ENCODE data around the gene PROSER3.
"Not testable (repeated sequence)": the region's sequence is repeated elsewhere in the genome, so short reads cannot be mapped to it uniquely, and the experiment has no call there.

Gene PROSER3

DNA sequence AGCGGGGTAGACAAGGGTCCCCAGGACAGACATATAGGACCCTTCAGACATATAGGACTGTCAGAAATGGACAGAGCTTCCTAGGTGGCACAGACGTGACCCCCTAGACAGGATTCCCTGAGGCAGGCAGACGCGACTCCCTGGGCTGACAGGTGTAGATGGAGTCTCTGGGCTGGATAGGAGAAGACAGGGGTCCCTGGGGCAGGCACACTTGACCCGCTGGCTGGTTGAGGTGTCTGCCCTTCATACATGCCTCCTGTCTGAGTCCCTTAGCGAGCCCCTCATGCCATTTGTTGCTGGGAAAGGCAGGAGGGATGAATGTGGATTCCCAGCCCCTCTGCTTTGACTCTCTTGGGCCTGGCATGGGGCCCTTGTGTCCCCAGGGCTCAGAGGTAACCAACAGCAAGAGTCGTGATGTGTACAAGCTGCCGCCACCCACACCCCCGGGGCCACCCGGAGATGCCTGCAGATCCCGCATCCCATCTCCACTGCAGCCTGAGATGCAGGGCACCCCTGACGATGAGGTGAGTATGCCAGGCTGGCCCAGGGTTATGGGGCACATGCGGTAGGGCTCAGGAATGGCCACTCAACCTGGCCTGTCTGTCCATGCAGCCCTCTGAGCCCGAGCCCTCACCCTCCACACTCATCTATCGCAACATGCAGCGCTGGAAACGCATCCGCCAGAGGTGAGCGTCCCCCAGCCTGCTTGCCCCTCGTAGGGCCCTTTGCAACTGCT is 4.2 kb upstream of the PROSER3 start:
- DNase-seq (ENCODE audit: low read depth in 3 of 3), result no peak

DNA sequence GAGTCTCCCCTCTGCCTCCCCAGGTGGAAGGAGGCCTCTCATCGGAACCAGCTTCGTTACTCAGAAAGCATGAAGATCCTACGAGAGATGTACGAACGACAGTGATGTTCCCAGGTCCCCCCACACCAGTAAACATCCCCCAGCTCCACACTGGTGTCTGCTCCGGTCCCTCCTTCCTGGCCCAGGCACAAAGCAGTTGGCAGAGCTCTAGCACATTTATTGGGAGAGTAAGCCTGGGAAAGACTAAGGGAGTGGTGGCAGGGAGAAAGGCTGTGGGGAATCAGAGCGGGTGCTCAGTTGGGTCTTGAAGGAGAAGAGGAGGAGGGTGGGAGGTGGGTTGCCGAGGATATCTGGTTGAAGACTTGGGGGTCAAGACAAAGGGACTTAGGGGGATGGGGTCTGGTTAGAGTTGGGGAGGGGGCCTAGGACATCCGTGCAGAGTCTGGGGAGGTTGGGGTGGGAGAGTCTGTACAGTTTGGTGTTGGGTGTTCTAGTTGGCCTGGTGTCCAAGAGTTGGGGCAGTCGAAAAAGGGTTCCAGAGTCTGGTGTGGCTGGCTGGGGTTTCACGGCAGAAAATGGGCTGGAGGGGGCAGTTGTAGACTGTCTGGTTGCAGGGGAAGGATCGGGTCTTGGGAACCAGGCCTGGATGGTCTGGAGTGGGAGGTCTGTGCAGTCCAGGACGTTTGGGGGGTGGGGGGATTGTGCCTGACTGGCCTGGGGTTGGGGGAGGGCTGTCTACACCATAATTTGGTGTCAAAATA is 3.4 kb upstream of the PROSER3 start:
- no peak for DNase-seq (ENCODE audit: low read depth in 3 of 3)

DNA sequence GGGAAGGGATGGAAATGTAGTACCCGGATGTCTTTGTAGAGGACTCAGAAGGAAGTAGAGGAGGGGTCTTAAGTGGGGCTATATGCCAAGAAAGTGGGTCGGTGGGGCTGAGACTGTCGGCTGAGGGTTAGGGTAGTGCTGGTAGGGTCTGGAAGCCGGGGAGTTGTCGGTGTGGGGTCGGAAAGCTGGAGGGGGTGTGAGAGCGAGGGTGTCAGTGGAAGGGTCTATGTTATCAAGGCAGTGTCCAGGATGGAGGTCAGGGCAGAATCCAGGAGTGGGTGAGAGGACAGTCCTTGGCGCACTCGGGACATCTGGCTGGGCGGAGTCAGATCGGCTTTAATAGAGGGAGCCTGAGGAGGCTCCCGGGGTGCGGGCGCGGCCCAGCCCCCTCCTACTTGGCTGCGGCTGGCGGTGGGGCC is 2.8 kb upstream of the PROSER3 start:
- DNase-seq (ENCODE audit: low read depth in 3 of 3), result no peak

DNA sequence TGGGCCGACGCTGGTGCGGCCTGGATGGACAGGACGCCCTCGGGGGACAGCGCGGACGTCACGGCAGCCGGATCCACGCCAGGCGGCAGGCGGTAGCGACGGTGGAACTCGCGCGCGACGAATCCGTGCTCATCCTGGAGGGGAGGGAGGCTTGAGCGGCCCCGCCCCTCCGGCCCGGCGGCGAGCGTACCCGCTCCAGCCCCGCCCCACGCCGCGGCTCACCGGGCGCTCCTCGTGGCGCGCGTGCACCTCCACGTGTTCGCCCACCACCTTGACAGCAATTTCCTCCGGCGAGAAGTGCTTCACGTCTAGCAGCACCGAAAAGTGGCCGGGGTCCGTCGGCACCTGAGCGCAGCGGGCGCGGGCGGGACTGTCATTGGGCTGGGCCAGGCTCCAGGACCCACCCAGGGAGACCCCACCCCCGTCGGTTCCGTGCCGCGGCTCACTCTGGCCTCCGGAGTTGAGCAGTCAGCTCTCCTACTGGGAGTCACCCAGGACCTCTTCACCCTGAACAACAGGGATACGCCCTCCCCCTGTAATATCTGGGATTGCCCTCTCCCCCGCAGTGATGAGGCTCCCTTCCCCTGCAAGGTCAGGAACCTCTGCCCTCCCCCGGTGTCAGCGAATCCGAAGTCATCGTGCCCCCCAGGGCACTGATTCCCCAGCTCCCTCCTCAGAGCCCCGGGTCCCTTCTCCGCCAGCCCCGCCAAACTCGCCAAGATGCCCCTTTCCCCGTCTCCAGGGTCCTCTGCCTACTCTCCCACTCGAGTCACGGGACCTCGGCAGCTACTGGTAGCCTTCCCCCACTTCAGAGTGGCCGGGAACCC is 2.2 kb upstream of the PROSER3 start:
- DNase-seq (ENCODE audit: low read depth in 3 of 3), result peak in 2 of 3 experiments; percentile 45 to 56

DNA sequence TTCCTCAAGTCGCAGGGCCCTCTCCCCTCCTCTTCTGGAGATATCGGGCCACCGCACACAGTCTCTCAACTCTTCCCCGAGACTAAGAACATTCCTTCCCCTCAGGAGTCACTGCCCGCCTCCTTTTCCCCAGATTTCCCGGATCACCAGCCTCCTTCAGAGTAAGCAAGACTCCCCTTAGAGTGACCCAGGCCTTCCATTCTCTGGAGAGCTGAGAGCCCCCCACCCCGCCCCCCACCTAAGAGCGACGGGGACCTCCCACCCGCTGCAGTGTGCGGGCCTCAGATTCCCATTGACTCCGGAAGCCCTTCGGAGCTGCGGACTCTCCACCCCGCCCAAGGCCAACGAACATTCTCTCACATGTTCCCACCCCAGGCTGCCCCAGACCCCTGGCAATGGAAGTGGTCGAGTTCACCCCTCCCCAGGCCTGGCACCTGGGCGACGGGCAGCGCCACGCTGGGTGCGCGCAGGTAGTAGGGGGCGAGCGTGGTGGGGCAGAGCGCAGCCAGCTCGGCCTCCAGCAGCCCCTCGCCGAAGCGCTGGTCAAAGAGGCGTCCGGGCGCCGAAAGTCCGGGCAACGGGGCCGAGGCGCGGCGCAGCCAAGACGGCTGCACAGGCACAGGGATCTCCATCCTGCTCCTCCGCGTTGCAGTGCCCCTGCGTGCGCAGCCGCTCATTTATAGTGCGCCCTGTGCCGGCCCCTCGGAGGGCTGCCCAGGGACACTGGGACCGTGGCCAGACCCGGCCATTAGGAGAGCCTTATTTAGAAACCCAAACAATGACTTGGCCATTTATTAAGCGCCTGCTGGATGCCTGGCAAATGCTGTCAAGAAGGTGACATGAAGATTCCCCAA is 1.4 kb upstream of the PROSER3 start, which contains the start of gene HSPB6:
Gene HSPB6, minus strand, starts transcription at position 653 of the 854 bp plus-strand sequence. Its CDS starts 21 bp downstream, at position 632.
- no peak for DNase-seq (ENCODE audit: low read depth in 3 of 3)

DNA sequence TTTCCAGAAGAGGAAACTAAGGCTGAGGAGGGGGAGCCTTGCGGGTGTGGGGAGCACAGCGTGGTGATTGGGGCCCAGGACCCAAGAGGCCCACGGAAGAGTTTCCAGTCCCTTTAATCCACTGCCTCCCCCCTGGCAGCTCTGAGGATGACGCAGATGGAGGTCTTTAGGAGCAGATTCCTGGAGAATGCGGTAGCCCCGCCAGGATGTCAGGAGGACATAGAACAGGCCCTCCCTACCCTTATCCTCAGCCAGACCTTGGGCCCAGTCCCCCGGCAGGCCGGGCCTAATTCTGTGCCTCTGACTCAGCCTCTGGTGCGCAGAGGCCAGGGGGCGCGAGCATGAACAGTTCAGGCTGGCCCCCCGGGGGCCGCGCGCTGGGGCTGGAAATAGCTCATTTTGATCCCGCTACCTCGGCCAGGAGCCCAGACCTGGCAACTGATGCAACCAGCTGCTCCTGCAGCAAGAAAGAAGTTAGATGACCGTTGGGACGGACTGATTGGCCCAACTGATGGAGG is 686 bp upstream of the PROSER3 start:
- DNase-seq (ENCODE audit: low read depth in 3 of 3), result no peak

DNA sequence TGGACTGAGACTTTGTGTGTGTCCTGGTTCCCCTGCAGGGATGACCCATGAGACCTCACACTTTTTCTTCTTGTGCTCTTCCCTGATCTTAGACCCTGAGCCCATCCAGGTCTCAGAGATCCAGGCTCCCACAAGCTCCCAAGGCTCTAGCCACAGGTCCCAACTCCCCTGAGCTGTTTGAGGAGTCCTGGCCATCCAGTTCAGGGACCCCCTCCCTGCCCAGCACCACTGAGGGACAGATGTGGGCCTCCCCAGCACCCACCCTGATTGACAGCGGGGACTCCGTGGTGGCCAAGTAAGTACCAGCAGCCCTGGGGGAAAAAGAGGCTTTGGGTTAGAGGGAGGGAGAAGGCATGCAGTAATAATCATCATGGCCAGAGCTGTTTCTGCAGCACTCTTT is 1.7 kb downstream of the PROSER3 start:
- DNase-seq (ENCODE audit: low read depth in 3 of 3), result no peak

DNA sequence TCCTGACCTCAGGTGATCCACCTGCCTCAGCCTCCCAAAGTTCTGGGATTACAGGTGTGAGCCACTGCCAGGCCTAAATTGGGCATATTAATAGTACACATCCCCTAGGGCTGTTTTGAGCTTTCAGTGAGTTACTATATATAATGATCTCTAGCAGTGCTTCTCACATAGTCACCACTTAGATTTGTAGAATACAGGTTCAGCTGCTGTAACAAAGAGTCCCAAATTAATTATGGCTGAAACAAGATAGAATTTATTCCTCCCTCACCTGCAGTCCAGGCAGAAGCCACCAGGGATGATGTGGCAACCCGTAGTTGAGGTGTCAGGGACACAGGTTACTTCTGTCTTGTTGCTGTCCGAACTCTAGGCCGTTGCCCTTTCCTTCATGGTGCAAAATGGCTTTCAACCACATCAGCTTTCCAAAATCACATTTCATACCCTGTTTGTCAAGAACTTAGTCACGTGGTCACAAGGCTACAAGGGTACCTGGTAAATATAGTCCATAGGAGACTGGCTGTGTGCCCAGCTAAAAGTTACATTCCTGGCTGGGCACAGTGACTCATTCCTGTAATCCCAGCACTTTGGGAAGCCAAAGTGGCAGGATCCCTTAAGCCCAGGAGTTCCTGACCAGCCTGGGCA is 2.9 kb downstream of the PROSER3 start:
- DNase-seq (ENCODE audit: low read depth in 3 of 3), result no peak

DNA sequence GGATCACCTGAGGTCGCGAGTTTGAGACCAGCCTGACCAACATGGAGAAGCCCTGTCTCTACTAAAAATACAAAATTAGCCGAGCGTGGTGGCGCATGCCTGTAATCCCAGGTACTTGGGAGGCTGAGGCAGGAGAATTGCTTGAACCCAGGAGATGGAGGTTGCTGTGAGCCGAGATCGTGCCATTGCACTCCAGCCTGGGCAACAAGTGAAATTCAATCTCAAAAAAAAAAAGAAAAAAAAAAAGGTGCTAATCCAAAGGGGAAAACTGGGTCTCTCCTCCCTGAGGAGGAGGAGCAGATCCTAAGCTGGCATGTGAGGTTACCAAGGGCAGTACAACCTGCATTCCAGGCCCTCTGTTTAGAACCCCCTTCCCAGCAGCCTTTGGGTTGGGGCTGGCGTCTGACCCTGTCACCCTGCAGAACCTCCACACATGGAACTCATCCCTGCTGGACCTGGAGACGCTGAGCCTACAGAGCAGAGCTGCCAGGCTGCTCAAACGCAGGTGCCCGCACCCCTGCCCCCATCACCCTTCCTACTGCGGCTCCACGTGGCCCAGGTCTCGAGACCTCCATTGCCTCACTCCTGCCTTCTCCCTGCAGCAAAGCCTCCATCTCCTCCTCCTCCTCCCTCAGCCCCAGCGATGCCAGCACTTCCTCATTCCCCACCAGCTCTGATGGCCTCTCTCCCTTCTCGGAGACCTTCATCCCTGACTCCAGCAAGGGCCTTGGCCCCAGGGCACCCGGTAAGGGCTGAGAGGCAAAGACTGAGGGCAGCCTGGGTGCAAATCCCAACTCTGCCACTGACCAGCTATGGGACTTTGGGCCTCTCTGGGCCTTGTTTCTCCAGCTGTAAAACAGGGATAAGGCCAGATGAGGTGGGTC is 6.7 kb downstream of the PROSER3 start:
- no peak for DNase-seq (ENCODE audit: low read depth in 3 of 3)

DNA sequence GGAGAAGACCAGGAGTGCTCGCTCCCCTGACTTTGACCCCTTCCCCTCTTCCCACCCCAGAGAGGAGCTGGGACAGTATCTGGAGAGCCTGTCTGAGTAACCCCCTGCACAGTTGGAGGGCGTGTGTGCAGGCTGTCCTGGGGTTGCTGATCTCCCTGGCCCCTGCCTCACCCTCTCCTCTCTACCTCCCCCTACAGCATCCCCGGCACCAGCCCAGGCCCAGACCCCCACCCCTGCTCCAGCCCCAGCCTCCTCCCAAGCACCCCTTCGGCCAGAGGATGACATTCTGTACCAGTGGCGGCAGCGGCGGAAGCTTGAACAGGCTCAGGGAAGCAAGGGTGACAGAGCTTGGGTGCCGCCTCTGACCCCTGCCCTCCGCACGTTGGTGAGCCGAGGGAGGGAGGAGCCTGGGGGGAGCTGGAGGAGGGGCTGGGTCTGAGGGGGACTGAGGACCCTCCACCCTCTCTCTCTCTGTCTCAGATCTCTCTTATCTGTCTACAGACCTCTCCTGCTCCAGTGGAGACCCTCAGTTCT is 8.7 kb downstream of the PROSER3 start:
- DNase-seq (ENCODE audit: low read depth in 3 of 3), result no peak

DNA sequence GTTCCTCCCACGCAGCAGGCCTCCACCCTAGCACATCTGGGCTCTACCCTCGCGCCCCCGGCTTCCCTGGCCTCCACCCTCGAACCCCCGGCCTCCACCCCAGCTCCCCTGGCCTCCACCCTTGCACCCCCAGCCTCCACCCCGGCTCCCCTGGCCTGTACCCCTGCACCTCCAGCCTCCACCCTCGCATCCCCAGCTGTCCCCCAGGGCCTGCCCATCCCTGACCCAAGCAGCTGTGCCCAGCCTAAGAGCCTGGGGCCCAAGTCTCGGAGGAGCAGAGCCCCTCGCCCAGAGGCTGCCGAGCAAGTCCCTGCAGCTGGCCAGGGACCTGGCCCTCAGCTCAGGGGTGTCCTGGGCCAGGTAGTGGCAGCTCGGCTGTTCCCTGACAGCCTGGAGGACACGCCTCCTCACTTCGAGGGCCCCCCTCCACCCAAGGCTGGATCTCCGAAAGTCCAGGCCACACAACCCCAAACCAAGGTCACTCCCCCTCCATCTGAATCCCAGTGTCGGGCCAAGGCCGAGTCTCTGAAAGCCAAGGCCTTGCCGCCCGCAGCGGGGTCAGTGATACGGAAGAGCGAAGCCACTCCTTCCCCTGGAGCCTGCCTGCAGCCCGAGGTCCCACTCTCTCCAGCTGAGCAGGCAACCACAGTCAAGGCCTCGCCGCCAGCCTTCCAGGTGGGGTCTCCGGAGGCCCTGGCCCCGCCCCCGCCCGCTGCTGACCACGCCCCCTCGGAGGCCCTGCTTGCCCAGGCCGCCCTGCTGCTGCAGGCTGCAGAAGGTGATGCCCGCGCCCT is 9.5 kb downstream of the PROSER3 start:
- no peak for DNase-seq (ENCODE audit: low read depth in 3 of 3)

DNA sequence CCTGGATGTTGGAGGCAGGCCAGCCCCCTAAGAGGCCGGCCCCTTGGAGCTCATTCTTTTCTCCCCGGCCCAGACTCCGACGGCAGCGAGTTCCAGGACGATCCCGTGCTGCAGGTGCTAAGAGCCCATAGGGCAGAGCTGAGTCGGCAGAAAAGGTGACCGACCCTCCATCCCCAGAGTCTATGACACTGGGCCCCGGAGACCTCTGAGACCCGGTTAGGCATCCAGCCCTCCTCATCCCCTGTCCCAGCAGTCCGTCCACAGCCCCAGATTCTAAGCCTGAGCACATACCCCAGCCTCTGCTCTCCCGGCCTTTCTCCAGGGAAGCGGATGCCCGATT is 10.1 kb downstream of the PROSER3 start:
- no peak for DNase-seq (ENCODE audit: low read depth in 3 of 3)

DNA sequence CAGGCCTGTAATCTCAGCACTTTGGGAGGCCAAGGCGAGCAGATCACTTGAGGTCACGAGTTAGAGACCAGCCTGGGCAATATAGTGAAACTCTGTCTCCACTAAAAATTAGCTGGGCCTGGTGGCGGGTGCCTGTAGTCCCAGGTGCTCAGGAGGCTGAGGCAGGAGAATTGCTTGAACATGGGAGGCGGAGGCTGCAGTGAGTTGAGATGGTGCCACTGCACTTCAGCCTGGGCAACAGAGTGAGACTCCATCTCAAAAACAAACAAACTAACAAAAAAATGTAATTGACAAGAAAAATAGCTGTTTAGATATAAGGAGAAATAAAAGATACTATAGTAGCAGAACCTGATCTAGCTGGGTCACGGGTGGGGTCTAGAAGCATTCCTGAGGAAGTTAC is 14.4 kb downstream of the PROSER3 start:
- not testable (repeated sequence) for DNase-seq (ENCODE audit: low read depth in 3 of 3)

DNA sequence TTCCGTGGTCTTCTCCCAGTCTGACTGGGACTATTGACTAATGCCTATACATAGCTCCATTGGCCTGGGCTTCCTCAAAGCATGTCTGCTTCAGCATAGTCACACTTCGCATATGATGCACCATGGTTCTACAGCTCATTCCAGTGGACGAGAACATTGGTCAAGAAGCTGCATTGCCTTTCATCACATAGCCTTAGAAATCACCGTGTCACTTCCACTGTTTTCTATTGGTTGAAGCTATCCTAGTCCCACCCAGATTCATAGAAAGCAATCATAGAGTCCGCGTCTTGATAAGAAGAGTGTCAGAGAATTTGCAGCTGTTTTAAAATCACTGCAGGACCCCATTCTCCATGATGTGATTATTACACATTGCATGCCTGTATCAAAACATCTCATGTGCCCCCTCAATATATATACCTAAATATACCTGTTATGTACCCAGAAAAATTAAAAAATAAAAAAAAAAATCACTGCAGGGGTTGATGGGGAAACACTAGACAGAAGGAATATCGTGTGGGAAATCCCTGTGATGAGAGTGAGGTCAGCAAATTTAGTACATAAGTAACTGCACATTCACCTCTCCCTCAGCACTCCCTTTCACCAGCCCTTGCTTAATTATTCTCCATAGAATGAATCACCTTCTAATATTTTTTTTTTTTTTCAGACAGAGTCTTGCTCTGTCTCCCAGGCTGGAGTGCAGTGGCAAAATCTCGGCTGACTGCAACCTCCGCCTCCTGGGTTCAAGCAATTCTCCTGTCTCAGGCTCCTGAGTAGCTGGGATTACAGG is 15.2 kb downstream of the PROSER3 start:
- no peak for DNase-seq (ENCODE audit: low read depth in 3 of 3)

DNA sequence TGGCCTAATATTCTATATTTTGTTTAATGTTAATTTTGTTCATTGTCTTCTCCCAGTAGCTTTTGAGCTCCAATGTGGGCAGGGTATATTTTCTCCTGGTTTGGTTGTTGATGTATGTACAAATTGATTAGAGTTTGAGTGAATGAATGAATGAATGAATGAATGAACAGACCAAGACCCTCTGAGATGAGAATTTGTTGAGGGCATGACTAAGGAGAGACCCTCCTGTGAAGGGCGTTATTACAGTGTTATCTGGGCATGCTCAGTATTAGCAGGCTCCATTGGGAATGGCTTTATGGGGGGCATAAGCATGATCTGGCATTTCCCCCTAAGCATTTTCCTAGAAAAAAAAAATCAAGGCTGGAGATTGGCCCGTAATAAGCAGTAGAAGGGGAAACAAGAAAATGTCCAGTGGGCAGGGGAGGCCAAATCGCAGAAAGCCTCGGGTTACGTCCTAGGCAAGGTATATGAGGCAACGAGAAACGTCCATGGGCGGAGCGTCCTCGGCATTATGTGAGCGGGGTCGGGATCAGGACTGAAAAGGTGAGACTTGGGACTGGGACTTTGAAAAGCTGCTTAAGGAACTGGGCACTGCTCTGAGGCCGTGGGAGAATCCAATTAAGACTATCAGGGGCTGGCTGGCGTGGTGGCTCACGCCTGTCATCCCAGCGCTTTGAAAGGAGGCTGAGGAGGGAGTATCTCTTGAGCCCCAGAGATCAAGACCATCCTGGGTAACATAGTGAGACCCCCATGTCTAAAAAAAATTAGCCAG is 16.5 kb downstream of the PROSER3 start:
- no peak for DNase-seq (ENCODE audit: low read depth in 3 of 3)

DNA sequence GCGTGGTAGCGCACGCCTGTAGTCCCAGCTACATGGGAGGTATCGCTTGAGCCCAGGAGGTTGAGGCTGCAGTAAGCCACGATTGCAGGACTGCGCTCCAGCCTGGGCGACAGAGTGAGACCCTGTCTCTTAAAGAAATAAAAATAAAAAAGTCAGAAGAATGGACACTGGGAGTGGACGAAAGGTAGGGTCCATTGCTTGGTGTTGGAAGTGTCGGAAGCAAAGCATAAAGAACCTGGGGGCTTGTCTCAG is 17.0 kb downstream of the PROSER3 start:
- no peak for DNase-seq (ENCODE audit: low read depth in 3 of 3)

Measured in stimulated activated CD4-positive, alpha-beta T cell treated with anti-CD3 and anti-CD28 coated beads, TNF-alpha, amount 100 ng/mL, for 4 hours (primary cell).